KOPT-K1 (cell line): ENCODE results near the gene CETP.
A peak's percentile ranks its signal among the peaks of the same experiment; 100 is the strongest.
"Not testable (repeated sequence)": the region's sequence is repeated elsewhere in the genome, so short reads cannot be mapped to it uniquely, and the experiment has no call there.

Experiments
- H3K27ac ChIP-seq: fragments of 200-600 bp; sonication (generic); 2 replicates; pipeline ENCODE4 v1.5.1; 2016; ENCODE audit warnings: antibody characterized with exemption, mild to moderate bottlenecking, low read depth, low read length; ENCODE audit not compliant: poor library complexity, severe bottlenecking
- H3K36me3 ChIP-seq: fragments of 200-600 bp; sonication (generic); 2 replicates; pipeline ENCODE4 v1.5.1; 2017; ENCODE audit warnings: antibody characterized with exemption, mild to moderate bottlenecking, low read length, moderate library complexity; ENCODE audit not compliant: insufficient read depth
- H3K9me3 ChIP-seq: fragments of 200-600 bp; sonication (generic); 2 replicates; pipeline ENCODE4 v1.5.1; 2017; ENCODE audit warnings: antibody characterized with exemption, low read length, mild to moderate bottlenecking; ENCODE audit not compliant: insufficient read depth, poor library complexity, severe bottlenecking

CETP gene

GRCh38 chr16:56988948-56989945 is 27.5 kb downstream of the CETP start, which contains the start of gene NLRC5:
TSS of gene NLRC5 (plus strand) at chr16:56989557. CDS start at chr16:57020713, 31,156 bp downstream.
- H3K9me3 ChIP-seq = no peaks in the 10 kb centered on the region
- no peaks in the 10 kb centered on the region for H3K36me3 ChIP-seq
- H3K27ac ChIP-seq = peak within 1 kb of the TSS; percentile 79

GRCh38 chr16:56989988-56990387 is 28.2 kb downstream of the CETP start:
- H3K27ac ChIP-seq = peak overlapping the region; percentile 79
- H3K36me3 ChIP-seq = no peaks in the 10 kb centered on the region
- H3K9me3 ChIP-seq = no peaks in the 10 kb centered on the region

GRCh38 chr16:56990407-56991286 is 28.9 kb downstream of the CETP start:
- H3K9me3 ChIP-seq = no peaks in the 10 kb centered on the region
- no peaks in the 10 kb centered on the region for H3K36me3 ChIP-seq
- H3K27ac ChIP-seq = peak overlapping the region; percentile 79

- not testable (repeated sequence) for H3K9me3 ChIP-seq, H3K36me3 ChIP-seq, H3K27ac ChIP-seq
Measured at GRCh38 chr16:56992431-56992830, 30.7 kb downstream of the CETP start.

GRCh38 chr16:56993204-56993603 is 31.5 kb downstream of the CETP start:
- no peak overlapping the region for H3K27ac ChIP-seq
- no peaks in the 10 kb centered on the region for H3K9me3 ChIP-seq
- no peaks in the 10 kb centered on the region for H3K36me3 ChIP-seq

GRCh38 chr16:56994311-56994710 is 32.6 kb downstream of the CETP start:
- Histone ChIP-seq H3K36me3 (no peaks in the 10 kb centered on the region), H3K9me3 (no peaks in the 10 kb centered on the region), H3K27ac (no peak overlapping the region)

GRCh38 chr16:56995136-56995805 is 33.5 kb downstream of the CETP start:
- H3K36me3 ChIP-seq = no peaks in the 10 kb centered on the region
- no peak overlapping the region for H3K27ac ChIP-seq
- no peaks in the 10 kb centered on the region for H3K9me3 ChIP-seq

GRCh38 chr16:56997264-56997663 is 35.5 kb downstream of the CETP start:
- Histone ChIP-seq H3K27ac (no peak overlapping the region), H3K36me3 (no peaks in the 10 kb centered on the region), H3K9me3 (no peaks in the 10 kb centered on the region)

- H3K9me3 ChIP-seq = no peaks in the 10 kb centered on the region
- H3K27ac ChIP-seq = no peak overlapping the region
Measured at GRCh38 chr16:56997931-56998330, 36.2 kb downstream of the CETP start.

GRCh38 chr16:56998352-56998751 is 36.6 kb downstream of the CETP start:
- no peaks in the 10 kb centered on the region for H3K9me3 ChIP-seq
- no peaks in the 10 kb centered on the region for H3K36me3 ChIP-seq
- H3K27ac ChIP-seq = no peak overlapping the region

More at GRCh38 chr16:56997931-56998330, 36.2 kb downstream of the CETP start:
- H3K36me3 ChIP-seq = no peaks in the 10 kb centered on the region

GRCh38 chr16:56998861-56999260 is 37.1 kb downstream of the CETP start:
- no peak overlapping the region for H3K27ac ChIP-seq
- H3K9me3 ChIP-seq = no peaks in the 10 kb centered on the region
- no peaks in the 10 kb centered on the region for H3K36me3 ChIP-seq

GRCh38 chr16:56999409-57000270 is 37.9 kb downstream of the CETP start:
- no peaks in the 10 kb centered on the region for H3K9me3 ChIP-seq
- H3K36me3 ChIP-seq = peaks cover 5% of the 10 kb centered on the region; the same call in 1 of the 2 replicates
- H3K27ac ChIP-seq = no peak overlapping the region

GRCh38 chr16:57000271-57001025 is 38.7 kb downstream of the CETP start:
- H3K27ac ChIP-seq = no peak overlapping the region
- peaks cover 6% of the 10 kb centered on the region; the same call in 1 of the 2 replicates for H3K36me3 ChIP-seq
- H3K9me3 ChIP-seq = no peaks in the 10 kb centered on the region
